GM21717 (cell line): ENCODE data around the gene SF1.

ENCODE experiments used
- ATAC-seq: cut with Tn5 transposase; IDR thresholded peaks from one replicate; pipeline ENCODE4 v1.9.1; 2021; ENCODE audit warnings: mild to moderate bottlenecking, moderate library complexity; ENCODE audit not compliant: unreplicated experiment

The SF1 gene

DNA sequence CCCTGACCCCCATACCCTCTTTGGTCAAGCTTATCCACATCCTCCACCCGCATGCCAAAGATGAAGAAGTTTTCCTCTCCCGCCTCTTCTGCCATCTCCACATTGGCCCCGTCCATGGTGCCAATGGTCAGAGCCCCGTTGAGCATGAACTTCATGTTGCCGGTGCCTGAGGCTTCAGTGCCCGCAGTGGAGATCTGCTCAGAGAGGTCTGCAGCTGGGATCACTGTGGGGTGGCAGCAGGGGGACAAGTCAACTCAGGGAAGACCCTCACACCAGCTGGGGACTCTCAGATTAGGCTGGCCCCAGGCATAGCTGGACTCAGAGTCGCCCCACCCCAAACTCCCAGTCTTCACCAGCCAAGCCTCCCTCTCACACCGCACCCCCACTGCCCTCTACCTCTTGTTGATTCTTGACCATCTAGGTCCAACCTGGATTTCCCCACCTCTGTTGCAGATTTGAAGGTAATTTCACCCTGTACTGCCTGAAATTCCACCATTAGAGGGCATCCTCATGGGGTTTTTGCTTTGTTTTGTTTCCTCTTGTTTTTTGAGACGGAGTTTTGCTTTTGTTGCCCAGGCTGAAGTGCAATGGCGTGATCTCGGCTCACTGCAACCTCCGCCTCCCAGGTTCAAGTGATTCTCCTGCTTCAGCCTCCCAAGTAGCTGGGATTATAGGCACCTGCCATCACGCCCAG lies 27.8 kb downstream of the SF1 start:
- no peak for ATAC-seq

DNA sequence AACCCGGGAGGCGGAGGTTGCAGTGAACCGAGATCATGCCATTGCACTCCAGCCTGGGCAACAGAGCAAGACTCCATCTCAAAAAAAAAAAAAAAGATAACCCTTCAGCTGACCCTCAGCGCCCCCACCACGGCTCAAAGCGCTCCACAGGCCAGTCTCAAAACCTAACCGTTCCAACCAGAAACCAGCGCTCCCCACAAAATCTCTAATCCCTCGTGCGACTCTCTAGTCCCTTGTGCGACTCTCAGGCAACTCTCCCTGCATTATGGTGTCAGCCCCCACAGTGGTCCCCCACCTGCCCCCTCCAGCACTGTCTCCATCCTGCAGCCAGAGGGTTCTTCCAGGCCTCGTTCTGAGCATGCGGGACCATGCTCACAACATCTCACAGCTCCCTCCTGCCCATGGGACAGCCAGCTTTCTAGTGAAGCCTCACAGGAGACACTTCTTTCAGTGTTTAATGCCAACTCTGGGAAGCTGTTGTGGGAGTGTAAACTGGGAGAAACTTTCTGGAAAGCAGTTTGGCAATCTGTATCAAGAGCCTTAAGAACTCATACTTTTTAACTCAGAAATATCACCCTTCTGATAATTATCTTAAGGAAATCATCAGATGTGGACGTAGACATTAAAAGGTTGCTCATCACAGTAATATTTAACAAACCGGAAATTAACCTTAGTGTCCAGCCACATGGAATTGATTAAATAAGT lies 30.2 kb downstream of the SF1 start:
- no peak for ATAC-seq

DNA sequence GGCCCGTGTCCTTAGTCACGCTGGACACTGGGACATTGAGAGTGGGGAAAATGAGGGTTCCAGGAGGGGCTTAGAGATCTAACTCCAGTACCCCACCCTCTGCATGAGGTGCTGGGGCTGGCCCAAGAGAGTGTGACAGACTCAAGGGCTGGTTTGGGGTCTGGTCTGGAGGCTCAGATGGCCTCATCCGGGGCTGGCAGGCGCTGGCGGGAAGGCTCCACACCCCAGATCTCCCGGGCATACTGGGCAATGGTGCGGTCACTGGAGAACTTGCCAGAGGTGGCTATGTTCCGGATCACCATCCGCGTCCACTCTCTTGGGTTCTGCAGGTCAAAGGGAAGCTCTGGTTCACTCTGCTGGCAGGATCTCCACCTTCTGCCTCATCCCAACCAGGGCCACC lies 31.9 kb downstream of the SF1 start:
- ATAC-seq = no peak

DNA sequence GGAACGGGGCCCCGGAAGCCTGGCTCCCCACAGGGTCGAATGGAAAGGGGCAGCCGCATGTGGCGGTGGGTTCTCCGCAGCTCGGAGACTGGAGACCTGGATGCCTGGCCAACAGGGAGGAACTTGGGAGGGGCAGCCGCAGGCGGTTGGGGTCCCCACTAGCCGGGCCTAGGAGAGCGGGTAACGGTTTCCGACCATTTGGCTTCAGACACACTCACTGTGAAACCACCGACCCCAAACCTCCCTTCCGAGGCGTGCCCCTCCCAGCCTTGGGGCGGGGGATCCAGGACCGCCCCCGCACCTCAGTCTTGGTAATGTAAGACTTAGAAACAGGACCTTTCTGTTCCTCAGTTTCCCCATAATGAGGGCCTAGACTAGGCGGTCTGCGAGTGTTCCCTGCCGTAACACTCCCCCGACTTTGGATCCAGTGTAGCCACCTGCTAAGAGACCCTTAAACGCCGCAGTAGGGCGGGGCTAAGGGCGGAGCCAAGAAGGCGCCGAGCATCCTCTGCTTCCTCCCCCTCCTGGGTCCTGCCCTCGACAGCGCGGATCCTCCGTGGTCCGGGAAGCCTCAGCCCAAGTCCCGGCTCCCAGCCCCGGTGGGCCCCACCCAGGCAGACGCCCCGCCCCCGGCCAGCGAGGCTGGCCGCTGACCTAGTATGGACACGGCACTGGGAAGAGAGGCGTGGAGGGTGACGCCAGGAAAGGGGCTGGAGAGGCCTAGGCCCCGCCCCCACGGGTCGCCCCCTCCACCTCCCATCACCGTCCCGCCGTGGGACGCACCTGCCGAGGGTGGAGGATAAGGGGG lies 32.6 kb downstream of the SF1 start:
- ATAC-seq = no peak

DNA sequence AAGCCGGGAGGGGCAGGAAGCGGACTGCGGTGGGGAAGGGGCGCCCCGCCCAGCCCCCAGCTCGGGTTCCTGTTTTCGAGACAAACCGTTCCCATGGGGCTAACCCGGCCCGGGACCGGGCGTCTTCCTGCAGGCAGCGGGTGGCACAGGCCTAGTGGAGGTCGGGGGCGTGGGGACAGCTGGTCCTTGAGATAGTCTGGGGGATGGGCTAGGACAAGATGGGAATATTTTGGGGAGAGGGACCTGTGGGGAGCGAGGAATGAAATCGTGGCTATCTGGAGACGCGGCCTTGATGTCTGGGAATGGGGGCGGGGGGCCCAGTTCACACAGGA lies 33.2 kb downstream of the SF1 start:
- ATAC-seq = no peak

DNA sequence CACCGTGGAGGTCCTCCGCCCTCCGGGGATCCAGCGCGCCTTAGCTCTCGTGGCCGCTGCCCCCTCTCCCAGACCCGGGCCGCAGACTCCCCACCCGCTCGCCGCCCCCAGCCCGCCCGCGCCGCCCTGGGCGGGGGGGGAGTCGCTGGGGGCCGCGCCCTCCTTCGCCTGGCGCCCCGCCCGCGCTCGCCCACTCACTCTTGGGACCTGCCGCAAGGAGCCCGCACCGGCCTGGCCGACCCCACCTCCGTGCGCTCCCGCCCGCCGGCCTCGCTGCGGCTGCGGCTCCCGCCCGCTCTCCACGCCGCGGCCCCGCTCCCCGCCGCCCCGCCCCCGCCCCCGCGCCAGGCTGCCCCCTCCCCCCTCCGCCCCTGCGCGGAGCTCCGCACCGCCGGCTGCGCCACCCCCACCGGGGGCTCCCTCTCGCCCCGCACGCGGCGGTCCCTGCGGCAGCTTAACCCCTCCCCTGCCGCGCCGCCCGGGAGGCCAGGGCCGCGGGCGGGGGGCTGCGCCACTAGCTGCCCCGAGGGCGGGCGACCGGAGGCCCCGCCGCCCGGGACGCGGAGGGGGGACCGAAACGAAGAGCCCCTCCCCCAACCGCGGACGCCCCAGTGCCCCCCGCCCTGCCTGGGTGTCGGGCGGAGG lies 33.7 kb downstream of the SF1 start:
- no peak for ATAC-seq

DNA sequence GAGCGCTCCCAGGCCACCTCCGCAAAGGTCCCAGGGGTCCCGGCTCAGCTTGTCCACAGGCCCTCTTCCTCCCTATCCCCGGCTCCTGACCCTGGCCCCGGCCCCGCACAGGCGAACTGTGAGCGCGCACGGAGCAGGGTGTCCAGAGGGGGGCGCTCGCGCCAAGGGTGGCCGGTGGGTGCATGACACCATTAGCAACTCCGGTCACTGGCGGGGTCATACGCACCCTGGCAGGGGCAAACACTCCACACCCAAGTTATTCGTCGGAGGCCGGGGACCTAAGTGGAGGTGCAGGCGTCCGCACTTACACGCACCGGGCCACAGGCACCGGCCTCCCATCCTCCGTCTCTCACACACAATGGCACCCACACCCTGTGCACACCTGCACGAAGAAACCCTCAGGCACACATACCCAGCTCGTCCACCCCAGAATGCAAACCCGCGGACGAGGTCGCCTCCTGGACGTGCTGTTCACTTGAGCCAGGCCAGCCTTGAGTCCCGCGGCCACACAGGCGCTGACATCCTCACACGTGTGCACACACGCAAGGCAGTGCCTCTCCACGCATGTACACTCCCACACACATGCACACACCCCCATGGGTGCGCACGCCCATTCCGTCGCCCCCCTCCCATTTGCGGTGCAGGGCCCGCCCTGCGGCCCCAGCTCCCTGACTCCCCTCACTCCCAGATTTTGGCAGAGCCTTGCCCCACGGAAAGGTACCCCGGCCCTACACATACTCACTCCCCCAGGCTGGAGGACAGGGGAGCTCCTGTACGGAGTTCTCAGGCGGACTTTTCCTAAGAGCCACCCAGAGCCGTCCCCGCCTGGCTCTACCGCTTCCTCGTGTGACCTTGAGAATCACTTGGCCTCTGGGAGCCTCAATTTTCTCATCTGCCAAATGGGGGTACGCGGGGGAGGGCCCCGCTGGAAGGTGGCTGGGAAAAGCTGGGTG lies 34.5 kb downstream of the SF1 start, which contains the start of gene RASGRP2:
Gene RASGRP2, minus strand, starts transcription at position 552 of the 953 bp plus-strand sequence. CDS start 1,276 bp downstream, outside the sequence.
- no peak for ATAC-seq

DNA sequence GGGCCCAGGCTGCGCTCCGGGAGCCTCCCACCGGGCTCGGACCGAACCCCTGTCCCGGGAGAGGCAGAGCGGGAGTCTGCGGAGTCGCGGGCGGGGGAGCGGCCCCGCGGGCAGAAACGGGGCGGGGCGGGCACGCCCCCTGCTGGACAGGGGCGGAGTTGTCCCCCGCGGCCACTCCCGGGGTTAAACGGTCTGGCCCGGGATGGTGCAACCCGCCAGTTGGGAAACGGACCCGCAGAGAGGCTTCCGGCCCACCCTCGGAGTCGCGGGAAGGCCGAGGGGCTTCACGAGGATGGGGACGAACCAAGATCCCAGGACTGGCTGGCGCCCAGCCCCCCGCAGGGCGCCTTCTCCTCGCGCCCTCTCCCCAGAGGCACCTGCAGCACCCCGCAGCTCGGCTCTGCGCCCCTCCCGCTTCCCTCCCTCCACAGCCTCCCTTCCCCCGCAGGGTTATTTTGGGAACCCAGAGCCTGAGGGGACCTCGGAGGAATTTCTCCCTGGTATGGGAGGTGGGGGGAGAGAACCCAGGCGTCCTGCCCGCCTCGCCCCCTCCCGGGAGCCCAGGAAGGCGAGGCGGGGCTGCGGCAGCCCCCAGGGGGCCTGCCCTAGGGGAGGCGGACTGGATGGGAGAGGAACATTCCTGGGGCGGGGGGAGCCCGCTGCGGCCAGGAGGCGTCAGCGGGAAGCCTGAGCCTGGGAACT lies 35.3 kb downstream of the SF1 start:
- no peak for ATAC-seq

DNA sequence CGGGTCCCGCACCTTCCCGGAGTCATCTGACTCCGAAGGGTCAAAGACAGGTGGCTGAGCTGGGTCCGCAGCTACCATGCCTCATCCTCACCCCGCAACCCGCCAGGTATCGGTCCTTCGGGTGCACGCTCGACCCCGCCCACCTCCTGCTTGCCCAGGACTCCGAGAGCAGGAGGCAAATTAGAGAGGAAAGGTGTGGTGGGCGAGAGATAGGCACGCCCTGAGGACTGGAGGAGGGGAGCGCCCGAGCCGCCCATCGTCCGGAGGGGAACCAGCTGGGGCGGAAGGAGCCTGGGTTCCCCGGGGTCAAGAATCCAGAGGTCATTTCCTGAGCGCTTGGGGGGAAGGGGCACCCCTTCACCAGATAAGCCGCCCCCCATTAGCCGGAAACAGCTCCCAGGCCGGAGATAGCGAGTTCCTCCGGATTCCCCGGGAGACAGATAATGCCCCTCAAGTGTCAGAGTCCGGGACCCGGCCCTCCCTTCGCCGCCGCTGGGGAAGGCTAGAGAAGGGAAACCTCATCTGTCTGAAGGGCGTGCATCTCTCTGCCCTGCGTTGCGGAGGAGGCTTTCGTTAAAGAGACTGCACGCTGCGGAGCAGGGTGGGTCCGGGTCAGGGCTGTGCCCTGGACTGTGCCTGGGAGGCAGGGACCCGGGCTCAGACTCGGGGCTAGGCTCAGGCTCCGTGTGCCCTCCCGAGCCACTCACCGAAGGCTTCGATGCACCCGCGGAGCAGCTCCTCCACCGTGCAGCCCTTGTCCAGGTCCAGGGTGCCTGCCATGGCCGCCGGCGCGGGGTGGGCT lies 36.1 kb downstream of the SF1 start:
- ATAC-seq = no peak

DNA sequence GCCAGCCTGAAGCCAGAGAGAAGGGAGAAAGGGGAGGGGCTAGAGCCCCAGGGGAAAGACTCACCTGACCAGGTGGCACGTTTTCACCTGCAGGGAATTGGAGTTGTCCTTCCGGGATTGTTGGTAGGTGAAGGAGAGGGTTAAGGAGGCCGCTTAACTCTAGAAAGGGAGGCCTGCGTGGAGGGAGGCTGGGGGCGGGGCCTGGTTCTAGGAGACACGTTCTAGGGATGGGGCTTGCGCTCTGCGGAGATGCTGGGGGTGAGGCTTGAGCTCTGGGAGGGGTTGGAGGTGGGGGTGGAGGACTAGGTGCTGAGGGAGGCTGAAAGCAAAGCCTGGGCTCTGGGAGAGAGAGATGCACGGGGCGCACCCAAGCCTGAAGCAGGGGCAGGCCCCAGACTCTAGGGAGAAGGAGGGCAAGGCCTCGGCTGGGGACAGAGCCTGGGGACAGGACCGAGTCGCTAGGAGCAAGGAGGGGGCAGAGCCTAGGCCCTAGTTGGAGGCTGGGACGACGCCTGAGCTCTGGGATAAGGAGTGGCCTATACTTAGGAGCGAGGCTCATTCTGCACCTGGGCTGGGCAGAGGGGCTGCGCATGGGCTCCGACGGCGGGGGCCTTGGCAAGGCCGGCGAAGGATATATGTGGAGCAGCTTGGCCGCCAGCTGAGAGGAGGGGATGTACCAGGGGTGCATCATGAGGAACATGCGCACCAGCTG lies 36.8 kb downstream of the SF1 start:
- no peak for ATAC-seq

DNA sequence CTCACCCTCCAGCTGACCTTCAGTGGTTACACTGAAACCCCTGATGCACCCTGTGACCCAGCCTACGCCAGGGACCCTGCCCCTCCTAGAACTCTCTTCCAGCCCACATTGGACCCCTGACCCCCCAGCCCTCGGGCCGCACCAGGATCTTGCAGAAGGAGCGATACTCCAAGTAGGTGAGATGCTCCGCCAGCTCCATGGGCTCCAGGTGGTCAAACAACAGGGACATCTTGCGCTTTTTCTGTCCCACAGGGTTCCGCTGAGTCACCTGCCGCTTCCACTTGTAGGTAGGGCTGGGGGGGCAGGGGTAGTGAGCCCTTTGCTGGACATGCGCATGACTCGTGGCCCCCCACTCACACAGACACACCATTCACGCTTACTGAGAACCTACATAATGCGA lies 38.5 kb downstream of the SF1 start:
- no peak for ATAC-seq

DNA sequence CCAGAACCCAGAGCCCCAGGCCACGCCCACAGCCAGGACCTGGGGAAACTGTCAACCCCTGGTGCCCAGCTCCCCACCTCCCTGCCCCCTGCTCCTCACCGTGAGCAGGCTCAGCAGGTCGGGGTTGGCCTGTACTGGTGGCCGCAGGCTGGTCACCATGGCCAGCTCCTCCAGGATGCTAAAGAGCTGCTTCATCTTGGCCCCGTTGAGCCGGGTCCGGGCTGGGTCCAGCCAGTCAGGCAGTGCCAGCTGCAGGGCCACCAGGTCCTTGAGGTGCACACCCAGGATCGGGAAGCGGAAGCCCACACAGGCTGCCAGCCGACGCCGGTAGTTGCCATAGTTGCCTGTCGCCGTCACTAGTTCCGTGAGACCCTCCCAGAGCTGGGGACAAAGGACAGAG lies 41.7 kb downstream of the SF1 start:
- ATAC-seq = no peak

DNA sequence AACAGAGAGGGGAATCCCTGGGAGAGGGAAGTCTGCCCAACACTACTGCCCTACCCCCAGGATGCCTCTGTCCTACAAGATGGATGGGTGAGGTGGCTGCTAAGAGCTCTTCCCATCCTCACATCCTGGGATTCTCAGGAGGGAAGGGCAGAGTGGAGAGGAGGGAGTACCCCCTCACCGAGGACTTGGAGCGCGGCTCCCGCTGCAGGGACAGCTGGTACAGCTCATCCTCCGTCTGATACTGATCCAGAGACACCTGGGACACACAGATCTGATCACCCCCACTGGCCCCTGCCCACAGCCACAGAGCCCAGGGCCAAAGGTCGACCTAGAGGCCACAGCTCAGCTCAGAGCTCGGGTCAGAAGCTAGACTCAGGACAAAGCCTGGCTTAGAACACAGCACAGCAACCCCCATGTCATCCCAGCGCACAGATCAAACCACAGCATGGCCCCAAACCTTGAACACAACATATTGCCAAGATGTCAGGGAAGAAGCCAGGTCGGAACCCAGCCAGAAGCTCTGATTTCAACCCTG lies 42.5 kb downstream of the SF1 start:
- ATAC-seq = no peak

DNA sequence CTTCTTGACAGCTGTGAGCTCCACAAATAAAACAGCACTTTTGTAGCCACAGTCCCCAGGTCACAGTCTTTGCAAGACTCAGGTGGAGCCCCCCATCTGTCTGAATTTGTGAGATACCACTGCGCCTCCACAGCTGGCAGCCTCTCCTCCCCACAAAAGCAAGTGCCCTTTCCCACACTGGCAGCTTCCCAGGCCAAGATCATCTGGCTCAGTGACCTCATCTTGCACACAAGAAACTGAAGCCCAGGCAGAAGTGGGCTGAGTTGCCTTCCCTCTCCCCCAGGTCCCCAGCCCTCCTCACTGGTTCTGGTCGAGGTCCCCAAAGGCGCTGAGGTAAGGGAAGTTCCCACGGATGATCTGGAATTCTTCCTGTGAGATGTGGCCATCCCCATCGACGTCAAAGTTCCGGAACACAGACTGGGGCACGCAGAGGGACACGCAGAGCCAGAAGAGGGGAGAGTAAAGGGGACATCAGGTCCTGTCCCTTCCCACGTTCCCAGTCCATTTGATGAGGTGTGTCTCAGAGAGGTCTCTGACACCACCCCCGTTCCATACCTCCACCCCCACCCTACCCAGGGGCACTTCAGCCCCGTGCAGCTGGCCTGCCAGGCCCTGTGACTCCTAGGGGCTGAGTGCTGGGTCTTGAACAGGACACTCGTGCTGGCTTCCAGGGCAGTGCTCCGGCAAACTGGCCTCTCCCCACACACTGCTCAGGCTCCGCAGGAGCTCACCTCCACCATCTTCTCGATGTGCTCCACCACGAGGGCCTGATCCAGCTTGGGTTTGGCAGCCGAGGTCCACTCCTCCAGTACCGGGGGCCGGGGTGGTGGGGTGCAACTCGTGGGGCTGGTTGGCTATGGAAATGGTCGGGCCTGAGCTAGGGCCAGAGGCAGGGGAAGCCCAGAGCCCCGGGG lies 43.3 kb downstream of the SF1 start:
- no peak for ATAC-seq

DNA sequence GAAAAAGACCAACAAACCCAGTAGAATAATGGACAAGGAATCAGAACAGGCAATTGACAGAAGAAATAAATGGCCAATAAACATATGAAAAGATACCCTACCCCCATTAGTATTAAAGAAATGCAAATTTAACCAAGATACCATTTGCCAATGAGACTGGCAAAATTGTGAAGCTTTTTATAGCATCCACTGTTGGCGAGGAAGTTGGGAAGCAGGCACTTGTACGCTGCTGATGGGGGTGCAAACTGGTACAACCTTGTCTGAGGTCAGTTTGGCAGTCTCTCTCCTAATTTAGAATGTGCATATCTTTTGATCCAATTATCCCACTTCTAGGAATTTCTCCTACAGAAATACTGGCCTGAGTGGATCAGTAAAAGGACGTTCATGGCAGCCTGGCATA lies 46.7 kb downstream of the SF1 start:
- ATAC-seq = no peak

DNA sequence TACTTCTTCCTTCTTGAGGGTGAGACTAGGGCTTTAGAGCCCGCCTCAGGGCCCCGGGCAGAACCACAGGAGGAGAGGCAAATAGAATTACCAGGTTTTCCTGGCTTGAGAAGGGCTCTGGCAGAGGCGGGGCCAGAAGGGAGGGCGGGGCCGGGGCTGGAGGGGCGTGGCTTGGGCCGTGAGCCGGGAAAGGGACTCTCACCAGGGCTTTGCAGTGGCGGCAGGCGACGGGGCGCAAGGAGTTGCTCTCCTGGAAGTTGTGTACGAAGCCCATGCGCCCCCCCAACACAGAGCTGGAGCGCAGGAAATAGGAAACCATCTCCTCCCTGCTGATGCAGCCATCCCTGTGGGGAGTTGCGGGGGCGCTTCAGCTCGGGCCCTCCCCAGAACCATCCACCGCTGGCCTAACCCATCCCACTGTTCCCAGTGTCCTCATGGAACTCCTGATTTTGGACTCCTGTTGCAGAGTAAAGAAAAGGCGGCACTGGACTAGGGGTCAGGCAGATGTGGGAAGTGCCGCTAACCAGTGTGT lies 48.4 kb downstream of the SF1 start:
- ATAC-seq = no peak
